Testis (tissue), 2 donors: ENCODE results near the gene XRN2.

ENCODE experiments used
- CTCF ChIP-seq, 3 experiments: fragments of 450-650 bp in 2 of 3; fragments of 200-600 bp in 1 of 3; sonication (generic) in 1 of 3; IDR thresholded peaks; one replicate each; pipeline ENCODE4 v1.5.1; 2016 to 2019; ENCODE audit warnings: antibody characterized with exemption in 3 of 3, mild to moderate bottlenecking in 2 of 3, moderate library complexity in 1 of 3
- POLR2A ChIP-seq: fragments of 450-650 bp; IDR thresholded peaks from one replicate; pipeline ENCODE4 v1.6.1; 2017; ENCODE audit warnings: antibody characterized with exemption, mild to moderate bottlenecking, moderate library complexity

DNA sequence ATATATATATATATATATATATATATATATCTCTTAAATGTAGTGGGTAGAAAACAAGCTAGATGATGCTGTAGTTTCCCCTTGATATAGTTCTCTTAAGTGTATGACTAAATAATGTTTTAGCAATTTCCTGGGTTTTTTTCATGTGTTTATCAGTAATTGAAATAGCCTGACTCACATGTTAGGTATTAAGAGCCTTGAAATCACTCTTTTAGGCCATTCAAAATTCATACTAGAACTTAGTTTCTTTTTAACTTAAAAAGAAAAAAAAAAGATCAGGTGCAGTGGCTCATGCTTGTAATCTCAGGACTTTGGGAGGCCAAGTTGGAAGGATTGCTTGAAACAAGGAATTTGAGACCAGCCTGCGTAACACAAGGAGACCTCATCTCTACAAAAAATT, 50.1 kb downstream of the XRN2 start:
- TF ChIP-seq CTCF (IDR thresholded peaks at IDR 0.05), result no peak
- no peak for TF ChIP-seq POLR2A
